NCI-H2227 (cell line): ENCODE measurements around the gene MTG1.
"Not testable (repeated sequence)": the region's sequence is repeated elsewhere in the genome, so short reads cannot be mapped to it uniquely, and the experiment has no call there.

Experiments
- DNase-seq: peaks from one replicate; lab custom pipeline; 2025; ENCODE audit not compliant: unreplicated experiment; lab: John Stamatoyannopoulos, UW

MTG1 gene

GRCh38 chr10:133396035-133396624 lies 2.2 kb downstream of the MTG1 start:
- no peak for DNase-seq

- no peak for DNase-seq
Observed at GRCh38 chr10:133397938-133398337, 4.0 kb downstream of the MTG1 start.

GRCh38 chr10:133399123-133399601 lies 5.2 kb downstream of the MTG1 start:
- no peak for DNase-seq

GRCh38 chr10:133400624-133401424 lies 6.9 kb downstream of the MTG1 start:
- no peak for DNase-seq

- no peak for DNase-seq
Observed at GRCh38 chr10:133401500-133401899, 7.5 kb downstream of the MTG1 start.

GRCh38 chr10:133401981-133402725 lies 8.2 kb downstream of the MTG1 start:
- no peak for DNase-seq

- DNase-seq = no peak
Observed at GRCh38 chr10:133403359-133403758, 9.4 kb downstream of the MTG1 start.

GRCh38 chr10:133403784-133404183 lies 9.8 kb downstream of the MTG1 start:
- no peak for DNase-seq

- no peak for DNase-seq
Observed at GRCh38 chr10:133405272-133405671, 11.3 kb downstream of the MTG1 start.

GRCh38 chr10:133405844-133406527 lies 12.0 kb downstream of the MTG1 start:
- DNase-seq = no peak

GRCh38 chr10:133411523-133412380 lies 17.8 kb downstream of the MTG1 start:
- DNase-seq = no peak

GRCh38 chr10:133412381-133412711 lies 18.4 kb downstream of the MTG1 start:
- no peak for DNase-seq

- not testable (repeated sequence) for DNase-seq
Observed at GRCh38 chr10:133414401-133414800, 20.4 kb downstream of the MTG1 start.

- DNase-seq = no peak
Observed at GRCh38 chr10:133415752-133416151, 21.8 kb downstream of the MTG1 start.

- DNase-seq = no peak
Observed at GRCh38 chr10:133418289-133418993, 24.5 kb downstream of the MTG1 start.

GRCh38 chr10:133419211-133419950 lies 25.4 kb downstream of the MTG1 start:
- DNase-seq = no peak

GRCh38 chr10:133420028-133420427 lies 26.1 kb downstream of the MTG1 start:
- DNase-seq = no peak

GRCh38 chr10:133420579-133420978 lies 26.6 kb downstream of the MTG1 start:
- no peak for DNase-seq
